HG02678 (cell line): ENCODE data around the gene GATA3.
A peak's percentile ranks its signal among the peaks of the same experiment; 100 is the strongest.

Source experiments
- ATAC-seq: cut with Tn5 transposase; IDR thresholded peaks from one replicate; pipeline ENCODE4 v1.9.1; 2021; ENCODE audit warnings: mild to moderate bottlenecking, moderate library complexity; ENCODE audit not compliant: unreplicated experiment

Gene GATA3

DNA sequence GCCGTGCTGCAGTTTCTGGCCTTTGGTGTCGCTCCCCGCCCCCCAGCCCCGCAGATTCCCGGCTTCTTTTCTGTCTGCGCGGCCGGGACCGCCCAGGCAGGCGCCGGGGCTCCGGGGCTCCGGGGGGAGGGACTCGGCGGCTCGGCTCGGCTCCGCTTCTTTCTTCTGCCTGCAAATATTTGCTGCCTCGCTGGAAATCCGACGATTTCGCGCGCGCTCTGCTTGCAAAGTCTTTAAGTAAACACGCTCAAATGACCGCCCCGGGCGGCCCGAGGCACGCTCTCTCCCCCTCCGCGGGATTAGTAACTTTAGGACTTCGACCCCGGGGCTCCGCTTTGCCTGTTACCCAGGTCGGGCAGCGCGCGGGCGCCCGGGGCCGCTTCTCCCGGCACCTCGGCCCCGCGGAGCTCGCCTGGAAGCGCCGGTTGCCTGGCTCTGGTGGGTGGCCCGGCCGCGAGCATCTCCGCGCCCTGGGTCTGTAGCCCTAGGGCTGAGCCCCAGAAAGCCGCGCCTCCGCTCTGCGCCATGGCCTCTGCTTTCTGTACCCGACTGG is 3.9 kb upstream of the GATA3 start:
- ATAC-seq: no peak

DNA sequence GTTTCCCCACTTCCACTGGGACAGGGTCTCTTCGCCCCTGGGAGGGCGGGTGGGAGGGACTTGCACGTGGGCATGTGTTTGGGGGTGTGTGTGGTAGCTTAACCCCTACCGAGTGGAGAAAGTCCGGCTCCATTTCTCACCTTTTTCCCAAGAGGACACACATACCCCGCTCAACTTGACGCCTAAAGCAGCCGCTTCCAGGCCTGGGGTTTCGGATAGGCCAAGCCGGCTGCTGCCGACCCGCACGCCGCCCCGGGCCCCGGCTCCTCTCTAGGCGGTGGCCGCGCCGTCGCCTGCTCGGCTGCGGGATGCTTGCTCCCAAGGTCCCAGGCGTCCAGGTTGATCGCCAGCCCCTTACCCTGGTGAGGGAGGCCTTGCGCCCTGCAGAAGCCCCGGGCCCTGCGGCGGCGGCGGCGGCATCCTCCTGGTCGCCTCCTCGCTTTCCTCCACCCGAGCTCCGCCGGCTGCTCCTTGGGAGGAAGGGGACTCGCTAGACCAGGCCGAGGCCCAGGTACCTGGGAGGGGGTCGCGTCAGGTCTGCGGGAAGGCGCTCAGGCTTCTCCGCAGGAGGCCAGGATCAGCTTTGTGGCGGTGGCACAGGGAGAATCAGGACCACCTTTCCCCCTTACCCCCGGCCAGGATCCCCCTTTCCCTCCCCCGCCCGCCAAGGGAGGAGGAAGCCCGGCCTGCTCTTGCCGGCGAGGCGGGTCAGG is 3.2 kb upstream of the GATA3 start:
- no peak for ATAC-seq

DNA sequence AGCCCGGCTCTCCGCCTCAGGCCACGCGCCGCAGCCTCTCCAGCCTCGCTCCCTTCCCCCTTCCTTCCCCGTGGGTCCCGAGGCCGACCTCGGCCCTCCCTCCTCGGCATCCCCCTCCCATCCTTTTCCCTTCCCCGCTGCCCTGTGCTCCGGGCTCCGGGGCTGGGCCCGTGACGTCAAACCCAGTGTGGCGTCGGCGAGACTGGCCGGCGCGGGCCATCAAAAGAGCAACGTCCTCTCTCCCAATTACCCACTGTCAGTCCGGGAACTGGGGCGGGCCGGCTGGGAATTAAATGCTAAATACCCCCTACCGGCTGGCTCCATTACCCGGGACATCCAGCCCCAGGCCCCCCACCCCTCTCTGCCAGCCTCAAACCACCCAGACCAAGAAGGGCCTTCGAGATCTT is 2.6 kb upstream of the GATA3 start:
- no peak for ATAC-seq

DNA sequence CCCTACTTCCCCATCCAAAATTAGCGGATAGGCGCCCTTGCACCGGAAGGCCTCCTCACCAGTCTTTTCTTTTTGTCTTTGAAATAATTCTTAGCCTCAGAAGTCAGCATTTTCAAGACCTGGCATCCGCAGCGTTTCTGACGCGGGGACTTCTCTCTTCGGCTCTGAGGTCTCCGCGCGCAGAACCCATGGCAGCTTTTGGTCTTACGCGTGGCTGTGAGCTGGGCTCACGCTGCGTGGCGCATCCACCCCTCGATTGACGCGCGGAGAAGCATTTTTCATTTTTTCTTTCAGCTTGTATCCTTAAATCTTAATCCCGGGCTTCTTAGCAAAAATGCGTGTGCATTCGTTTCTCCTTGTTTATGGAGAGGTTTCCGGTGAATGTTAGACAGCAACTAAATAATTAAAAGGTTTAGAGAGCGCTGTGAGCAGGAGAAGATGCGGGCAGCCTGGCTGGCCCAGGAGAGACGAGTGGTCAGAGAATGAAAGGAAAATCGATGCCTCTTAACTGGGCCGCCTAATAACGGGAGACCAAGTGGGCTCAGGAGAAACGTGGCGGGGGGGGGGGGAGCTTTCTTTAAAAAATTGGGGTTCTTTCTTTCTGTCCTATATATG is 2.0 kb upstream of the GATA3 start:
- ATAC-seq: no peak

DNA sequence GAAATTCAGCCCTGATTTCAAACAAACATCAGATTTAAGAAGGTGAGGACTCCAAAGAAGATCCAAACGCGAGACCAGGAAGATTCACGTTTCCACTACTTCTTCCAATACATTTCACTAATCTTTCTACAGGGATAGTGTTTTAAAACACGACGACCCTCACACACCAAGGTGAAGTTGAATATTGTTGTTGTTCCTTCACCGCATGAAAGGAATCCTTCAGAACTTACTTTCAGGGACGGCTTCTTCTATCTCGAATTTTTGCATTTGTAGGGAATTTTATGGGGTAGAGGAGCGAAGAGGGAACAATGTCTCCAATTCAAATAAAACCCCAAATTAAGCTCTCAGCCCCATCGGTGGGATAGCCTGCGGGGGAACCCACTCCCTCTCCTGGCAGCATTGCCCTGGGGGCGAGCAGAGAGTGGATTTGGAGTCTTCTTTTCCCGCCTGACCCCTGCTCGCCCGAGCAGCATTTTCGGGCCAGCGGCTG is 1.5 kb upstream of the GATA3 start:
- no peak for ATAC-seq

DNA sequence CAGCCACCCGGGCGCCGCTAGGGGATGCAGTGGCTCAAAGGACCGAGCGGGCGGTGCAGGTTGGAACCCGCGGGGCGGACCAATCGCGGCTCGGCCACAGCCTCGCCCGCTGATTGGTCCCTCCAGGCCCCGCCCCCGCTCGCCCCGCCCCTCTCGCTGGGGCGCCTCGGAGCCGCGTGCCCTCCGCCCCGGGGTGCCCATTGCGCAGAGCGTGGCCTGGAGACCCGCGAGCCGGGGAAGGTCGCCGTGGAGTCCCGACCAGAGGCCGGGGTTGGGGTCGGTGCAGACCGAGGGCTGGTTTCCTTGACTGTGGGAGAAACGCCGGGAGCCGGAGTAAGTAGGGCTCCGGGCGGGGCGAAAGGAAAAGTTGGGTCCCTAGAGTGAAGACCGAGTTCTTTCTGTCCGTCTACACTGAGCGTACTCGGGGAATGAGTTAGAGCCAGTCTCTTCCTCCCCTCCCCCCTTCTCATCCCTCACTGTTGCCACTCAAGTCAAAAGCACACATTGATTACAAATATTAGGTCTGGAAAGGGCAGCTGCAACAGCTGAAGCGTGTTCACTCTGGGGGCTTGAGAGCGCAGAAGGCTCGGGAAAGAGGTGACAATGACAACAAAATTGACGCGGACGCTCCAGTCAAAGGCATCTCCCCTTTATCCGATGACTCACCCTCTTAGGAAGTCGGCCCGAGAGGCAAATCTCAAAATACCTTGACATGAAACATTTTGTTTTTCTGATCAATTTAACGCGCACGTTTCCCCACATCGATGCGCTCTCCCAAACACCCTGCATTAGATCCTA is 843 bp upstream of the GATA3 start:
- peak; percentile 59 for ATAC-seq

DNA sequence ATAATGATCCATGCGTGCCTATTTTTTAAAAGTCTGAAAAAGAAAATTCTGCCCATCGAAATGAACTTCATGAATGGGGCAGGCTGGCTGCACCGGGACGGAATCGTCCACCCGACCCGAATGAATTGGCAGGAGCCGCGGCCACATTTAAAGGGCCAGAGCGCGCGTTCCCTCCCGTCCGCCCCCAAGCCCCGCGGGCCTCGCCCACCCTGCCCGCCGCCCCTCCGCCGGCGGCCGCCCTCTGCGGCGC is 319 bp upstream of the GATA3 start:
- ATAC-seq: peak; percentile 10

DNA sequence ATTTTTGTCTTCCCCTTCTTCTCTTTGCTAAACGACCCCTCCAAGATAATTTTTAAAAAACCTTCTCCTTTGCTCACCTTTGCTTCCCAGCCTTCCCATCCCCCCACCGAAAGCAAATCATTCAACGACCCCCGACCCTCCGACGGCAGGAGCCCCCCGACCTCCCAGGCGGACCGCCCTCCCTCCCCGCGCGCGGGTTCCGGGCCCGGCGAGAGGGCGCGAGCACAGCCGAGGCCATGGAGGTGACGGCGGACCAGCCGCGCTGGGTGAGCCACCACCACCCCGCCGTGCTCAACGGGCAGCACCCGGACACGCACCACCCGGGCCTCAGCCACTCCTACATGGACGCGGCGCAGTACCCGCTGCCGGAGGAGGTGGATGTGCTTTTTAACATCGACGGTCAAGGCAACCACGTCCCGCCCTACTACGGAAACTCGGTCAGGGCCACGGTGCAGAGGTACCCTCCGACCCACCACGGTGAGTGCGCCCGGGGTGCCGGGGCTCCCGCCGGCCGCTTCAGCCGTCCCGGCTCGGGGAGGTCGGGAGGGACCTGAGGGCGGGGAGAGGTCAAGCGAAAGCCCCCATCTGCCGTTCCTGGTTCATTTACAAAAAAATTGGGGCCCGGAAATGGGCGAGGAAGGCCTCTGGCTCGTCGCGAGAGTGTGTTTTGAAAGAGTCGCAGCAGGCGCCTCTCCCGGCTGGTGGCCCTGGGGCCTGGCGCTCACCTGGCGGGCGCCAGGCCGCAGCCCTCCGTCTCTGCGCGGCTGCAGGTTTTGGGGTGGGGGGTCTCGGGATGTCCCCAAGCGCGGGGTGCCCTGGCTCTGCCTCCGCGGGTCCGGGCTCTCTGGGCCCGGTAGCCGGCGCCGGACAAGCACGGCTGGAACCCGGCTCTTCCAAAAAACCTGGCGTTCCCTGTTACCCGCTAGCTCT is 1.2 kb downstream of the GATA3 start:
- ATAC-seq: no peak

DNA sequence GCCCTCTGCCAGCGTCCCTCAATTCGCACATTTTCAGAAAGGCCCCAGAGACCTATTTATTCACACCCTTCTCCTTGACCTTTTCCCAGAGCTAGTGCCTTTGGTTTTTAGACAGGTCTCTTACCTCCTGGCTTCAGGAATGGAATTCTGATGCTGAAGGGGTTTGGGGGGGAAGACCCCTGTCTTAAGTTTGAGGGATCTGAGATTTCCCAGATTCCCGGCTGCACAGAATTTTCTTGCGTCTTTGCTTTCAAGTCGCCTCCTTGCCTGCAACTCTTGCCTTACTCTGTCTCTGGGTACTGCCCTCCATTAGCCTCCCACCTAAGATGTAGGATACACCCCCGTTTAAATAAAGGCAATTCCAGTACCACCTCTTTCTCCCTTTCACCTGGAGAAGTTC is 1.9 kb downstream of the GATA3 start:
- ATAC-seq: no peak

DNA sequence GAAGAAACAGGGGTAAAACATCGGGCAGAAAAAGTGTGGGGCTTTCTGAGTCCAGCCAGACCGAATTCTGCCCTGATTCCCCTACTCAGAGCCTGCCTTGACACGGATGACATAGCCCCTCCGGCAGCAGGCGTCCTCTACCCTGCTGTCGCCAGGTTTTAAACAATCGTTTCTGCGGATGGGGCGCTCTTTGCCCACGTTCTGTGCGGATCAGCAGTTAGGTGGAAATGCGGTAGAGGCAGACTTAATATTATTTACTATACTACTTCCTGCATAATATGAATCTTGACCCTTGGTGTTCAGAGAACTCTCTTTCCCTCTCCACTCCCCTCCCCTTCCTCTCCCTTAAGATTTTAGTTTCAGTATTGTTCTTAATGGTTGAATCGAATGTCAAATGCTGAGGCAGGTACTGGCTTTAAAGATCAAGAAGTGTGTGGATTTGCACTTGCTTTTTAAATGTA is 2.4 kb downstream of the GATA3 start:
- peak; percentile 25 for ATAC-seq

DNA sequence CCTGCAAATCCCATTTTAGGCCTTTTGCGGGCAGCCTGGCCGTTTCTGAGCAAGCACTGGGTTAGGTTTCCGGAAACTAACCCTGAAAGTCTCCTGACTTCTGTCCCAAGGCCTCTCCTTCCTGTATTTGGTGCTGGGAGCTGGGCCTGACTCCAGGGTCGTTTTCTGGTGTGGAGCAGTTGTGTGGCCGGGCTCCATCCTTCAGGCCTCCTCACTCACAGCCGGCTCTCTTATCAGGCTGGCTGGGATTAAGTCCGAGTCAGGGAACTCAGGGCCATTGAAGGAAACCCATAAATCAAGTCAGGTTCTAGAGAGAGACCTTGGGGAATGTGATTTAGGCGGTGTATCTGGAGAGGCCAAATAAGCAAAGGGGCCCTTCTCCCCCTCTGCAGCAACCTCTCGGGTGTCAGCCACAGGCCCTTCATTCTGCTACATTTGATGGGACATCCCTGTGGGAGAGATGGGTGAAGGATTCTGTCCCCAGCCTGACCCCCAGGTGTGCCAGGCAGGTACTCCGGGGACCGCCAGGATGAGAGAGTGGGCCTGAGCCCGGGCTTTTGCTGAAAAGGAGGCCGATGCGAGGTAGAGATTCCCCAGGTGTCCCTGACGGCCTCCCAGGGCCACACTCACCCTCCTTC is 3.3 kb downstream of the GATA3 start:
- ATAC-seq: no peak

DNA sequence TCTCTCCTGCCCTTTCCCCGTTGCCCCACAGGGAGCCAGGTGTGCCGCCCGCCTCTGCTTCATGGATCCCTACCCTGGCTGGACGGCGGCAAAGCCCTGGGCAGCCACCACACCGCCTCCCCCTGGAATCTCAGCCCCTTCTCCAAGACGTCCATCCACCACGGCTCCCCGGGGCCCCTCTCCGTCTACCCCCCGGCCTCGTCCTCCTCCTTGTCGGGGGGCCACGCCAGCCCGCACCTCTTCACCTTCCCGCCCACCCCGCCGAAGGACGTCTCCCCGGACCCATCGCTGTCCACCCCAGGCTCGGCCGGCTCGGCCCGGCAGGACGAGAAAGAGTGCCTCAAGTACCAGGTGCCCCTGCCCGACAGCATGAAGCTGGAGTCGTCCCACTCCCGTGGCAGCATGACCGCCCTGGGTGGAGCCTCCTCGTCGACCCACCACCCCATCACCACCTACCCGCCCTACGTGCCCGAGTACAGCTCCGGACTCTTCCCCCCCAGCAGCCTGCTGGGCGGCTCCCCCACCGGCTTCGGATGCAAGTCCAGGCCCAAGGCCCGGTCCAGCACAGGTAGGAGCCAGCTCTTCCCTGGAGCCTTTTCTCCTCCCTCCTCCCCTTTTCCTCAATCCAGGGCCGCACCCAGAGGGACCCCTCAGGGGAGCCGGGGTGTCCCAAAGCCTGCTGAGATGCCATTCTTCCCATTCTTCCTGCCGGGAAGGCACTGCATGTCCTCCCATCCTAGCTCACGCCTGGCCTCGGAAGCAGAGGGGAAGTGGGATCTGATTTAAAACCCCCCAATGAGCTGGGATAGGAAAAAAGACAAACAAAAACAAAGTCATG is 4.0 kb downstream of the GATA3 start:
- ATAC-seq: no peak

DNA sequence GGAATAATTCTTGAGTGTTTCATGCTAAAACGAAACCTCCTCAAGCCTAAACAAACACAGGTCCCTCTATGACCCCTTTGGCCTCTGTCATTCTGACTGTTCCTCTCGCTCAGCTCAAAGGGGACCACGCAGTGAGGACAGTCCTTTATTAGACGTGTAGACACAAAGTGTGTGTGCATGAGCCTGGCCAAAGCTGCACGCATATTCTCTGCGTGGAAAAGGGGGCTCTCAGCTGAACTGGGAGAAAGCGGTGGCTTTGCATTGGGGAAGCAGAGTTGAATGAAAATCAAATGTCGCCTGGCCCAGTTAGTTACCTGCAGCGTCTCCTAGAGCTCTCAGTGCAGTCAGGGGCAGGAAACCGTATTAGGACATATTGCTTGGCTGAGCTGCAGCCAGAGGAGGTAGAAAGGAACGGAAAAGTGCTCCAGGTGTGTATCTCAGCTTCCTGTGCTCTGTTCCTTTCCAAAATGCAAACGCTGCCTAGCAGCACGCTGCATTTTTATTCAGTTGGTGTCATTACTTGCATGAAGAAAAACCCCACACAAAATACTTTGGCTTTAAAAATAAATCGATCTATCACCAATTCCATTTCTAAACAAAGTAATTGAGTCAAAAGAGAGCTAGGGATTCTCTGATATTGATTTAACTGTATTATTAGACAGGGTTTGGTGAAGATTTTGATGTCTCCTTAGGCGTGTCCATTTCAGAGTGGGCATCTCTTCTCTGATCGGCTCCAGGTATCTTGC is 4.9 kb downstream of the GATA3 start:
- no peak for ATAC-seq

DNA sequence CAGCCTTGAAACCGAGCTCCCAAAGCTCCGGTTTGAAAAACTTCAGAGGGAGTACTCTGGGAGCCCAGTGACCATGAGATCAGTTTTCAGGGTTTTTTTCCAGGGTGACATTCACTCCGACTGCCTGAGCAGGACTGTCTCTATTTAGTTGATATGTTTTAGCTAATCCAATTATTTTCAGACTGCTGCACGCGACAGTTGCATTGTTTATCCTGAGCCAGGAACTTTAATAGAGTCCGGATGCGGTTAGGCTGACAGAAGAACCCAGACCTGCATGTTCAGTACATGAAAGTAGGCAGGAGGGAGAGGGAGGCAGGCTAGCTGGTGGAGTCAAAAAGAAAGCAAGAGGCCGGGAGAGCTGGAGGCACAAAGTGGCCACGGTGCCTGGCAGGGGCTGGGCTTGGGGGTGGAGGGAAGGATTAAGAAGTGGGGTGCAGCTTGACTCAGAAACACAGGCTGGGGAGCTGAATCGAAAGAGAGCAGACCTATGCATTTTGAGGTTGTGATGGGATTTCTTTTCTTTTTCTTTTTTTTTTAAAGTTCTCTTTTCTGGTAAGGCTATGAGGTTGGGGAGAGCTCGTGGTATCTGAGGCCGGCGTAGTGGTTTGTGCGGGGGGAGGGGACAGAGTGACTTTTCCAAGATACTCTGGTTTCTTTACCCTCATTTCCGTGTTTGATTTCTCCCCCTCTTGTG is 5.7 kb downstream of the GATA3 start:
- ATAC-seq: peak; percentile 39

DNA sequence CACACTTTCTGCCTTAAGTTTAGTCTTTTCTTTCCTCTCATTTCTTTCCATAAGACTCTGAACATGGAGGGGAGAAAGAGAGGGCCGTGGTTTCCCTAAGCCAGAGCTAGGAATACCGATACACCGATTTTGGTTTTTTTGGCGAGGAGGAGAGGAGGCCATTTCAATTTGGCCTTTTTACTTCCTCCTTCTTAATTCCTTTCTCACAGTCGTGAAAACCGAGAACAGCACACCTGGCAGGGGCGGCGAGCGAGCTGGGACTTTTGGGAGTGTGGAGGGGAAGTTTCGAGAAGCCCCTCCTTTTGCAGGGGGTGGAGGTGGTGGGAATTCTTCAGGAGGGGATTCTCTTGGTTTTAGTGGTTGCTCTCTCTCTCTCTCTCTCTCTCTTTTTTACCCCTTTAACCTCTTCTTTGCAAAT is 6.2 kb downstream of the GATA3 start:
- peak; percentile 1 for ATAC-seq

DNA sequence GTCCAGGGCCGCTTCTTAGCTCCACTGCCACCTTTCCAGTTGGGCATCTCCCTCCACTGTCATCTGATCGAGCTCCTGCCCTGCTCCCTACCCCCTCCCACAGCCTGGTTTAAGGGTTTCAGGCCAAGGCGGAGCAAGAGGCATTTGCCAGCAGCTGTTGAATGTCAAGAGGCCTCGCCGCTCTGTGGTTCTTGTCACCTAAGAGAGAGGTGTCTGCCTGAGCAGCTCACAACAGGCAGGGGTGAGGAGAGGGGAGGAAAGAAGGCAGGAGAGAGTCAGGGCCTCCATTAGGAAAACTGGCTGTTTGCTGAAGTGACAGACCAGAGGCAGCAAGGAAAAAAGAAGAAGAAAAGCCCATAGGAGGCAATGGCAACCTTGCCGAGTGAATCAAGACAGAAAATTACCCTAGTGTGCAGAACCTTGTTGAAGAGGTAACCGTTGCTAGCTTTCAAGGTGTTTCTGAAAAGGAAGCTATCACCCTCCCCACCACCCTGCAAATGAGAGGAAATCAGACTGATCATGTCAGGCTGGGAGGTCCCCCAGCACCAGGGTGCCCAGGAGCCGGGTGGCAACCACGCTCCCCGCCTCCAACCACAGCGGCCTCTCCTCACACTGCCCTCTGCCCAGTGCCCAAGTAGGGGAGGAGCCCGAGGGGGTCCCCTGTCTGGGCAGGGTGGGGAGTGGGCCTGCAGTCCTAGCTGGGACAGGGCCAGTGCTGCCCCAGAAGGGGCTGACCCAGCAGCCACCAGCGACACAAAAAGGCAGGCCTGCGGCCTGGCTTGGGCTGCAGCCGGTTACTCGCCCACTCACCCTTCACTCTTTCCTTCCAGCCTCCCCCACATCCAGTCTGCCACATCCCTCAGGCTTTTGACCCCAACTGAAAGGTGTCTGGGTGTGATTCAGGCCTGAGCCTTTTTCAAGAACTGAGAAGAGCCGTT is 7.1 kb downstream of the GATA3 start:
- peak; percentile 37 for ATAC-seq
